Esophagus mucosa (tissue), 1 donor: ENCODE measurements around the gene PSMD5. TPM values are rescaled to one million over a fixed set of nuclear protein-coding genes. Genes with fewer than 3 reads are reported as not detected.

ENCODE experiments used
- ATAC-seq: fragments of 200-7000 bp; cut with Tn5 transposase; one replicate; pipeline ENCODE4 v1.9.1; 2020
- total RNA-seq: library from RNA; stranded (reverse); gene quantifications from one replicate; pipeline ENCODE4 v1.2.4, GENCODE V29; 2023
- donor health status: DM: yes; HTN: yes; CAD: no.

Gene PSMD5
- total RNA-seq = 45.2 TPM

DNA sequence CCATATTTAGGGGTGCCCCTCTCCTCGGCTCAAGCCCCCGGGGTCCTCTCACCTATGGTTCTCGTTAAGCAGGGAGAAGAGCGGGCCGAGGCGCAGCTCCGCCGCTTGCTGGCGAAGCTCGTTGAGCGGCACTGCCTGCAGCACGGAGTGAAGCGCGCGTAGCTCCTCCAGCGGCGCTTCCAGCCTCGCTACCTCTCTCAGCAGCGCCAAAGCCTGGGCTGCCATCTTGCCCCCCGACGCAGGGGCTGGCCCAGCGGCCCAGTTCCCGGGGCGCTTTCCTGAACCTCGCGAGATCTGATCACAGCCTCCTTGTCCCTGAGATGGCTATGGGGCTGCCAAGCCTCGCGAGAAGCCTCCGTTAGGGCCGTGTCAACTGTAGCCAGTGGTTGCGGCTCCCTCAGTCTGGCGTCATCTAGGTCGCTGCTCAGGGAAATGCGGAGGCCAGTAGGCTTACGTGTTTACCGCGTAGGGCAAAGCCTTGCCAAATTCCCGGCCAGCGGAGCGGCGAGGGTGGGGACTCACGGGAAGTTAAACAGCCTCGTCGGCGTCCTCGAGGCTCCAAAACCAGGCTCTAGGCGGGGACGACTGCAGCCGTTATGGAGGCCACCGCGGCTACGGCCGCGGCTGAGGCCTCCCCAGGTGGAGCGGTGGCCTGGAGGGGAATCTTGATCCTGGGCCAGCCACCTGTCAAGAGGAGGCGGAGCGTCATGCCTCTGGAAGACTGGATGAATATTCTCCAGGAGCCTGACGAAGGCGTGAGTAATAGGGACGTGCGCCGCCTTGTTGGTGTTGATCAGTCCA lies at the start of gene PSMD5:
Gene PSMD5 (minus strand): TSS at position 238 of the 801 bp plus-strand sequence. CDS start 13 bp downstream, at position 225.
- ATAC-seq = peak; percentile 99

DNA sequence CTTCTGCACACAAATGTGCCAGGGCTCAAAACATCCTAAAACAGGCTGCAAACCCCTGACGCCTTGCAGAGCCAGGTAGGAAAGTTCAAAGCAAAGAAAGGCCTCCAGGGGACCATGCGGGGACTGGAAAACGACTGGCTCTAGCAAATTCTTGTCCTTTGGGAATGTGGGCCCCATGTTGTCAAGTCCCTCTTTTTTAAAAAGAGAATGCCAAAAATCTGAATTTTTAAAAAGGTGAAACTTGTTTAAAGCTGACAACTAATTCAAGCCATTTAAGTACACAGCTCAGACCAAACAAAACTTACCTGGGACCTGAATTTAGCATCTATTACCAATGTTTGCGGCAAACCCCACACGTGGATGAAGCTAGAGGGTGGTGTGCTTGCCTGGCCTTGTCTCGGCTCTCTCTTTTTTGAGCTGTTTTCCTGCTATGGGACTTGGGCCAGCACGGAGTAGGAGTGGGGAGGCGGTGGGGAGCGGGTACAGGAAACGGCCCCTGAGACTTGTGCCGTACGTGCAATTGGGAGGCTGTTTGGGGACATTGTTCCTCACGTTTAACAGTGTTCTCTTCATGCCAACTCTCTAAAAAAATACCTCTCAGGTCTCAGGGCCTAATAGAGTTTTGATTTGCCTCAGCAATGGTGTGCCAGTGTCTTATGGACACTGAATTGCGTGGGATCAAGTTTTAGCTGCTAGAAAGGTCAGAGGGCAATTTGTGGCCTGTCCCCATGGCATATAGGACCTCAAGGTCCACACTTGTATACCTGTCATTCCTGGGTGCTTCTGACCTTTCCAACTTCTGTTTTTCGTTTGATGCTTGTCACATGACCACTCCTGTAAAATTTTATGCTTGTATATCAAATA lies 49.4 kb upstream of the PSMD5 start:
- ATAC-seq = no peak

GRCh38 chr9:120891245-120891883 lies 48.6 kb upstream of the PSMD5 start:
- no peak for ATAC-seq

GRCh38 chr9:120890320-120891244 lies 47.9 kb upstream of the PSMD5 start:
- no peak for ATAC-seq

DNA sequence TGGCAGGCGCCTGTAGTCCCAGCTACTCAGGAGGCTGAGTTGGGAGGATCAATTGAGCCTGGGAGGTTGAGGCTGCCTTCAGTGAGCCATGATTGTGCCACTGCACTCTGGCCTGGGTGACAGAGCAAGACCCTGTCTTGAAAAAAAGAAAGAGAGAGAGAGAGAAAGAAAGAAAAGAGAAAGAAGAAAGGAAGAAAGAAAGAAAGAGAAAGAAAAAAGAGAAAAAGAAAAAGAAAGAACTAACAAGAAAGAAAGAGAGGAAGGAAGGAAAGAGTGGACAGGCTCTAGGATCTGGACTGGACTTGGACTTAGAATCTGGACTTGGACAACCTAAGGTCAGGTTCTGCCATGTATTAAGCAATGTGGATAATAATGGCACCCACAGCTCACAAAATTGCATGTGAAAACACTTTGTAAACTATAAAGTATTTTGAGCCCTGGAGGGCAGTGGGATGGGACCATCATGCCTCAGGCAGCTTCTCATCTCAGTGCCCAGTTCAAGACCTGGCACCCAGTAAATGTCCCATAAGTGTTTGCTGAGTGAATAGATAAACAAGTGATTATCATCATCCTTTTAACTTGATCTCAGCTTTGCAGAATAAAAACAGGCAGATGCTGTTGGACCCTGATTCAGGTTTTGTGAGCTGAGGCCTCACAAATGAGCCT lies 47.0 kb upstream of the PSMD5 start:
- ATAC-seq = no peak

DNA sequence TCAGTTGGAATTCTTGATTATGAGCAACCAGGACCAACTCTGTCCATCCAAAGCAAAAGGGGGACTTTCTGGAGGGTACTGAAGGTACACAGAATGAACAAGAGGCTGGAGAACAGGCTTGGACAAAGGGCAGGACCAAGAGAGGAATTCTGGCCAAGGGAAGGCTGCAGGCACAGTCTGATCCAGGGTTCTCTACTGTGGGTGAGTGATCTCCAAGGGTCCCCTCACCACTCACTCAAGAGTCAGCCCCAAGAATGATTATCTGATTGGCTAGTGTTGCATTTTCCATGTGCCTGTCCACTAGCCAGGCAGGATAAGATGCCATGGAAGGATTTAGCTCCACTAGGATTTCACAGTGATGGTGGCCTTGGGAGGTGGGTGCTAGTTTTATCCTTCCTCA lies 45.9 kb upstream of the PSMD5 start:
- ATAC-seq = no peak

- ATAC-seq = no peak
Measured at GRCh38 chr9:120886490-120886967, 43.8 kb upstream of the PSMD5 start.

GRCh38 chr9:120885958-120886357 lies 43.2 kb upstream of the PSMD5 start:
- ATAC-seq = no peak

- no peak for ATAC-seq
Measured at GRCh38 chr9:120885457-120885856, 42.7 kb upstream of the PSMD5 start.

GRCh38 chr9:120883608-120883996 lies 40.9 kb upstream of the PSMD5 start:
- ATAC-seq = no peak

- ATAC-seq = no peak
Measured at GRCh38 chr9:120882935-120883607, 40.3 kb upstream of the PSMD5 start.

- ATAC-seq = no peak
Measured at GRCh38 chr9:120879446-120879845, 36.7 kb upstream of the PSMD5 start.

GRCh38 chr9:120878188-120879130 lies 35.7 kb upstream of the PSMD5 start:
- no peak for ATAC-seq

- ATAC-seq = peak; percentile 3
Measured at GRCh38 chr9:120877276-120878034, 34.7 kb upstream of the PSMD5 start.

DNA sequence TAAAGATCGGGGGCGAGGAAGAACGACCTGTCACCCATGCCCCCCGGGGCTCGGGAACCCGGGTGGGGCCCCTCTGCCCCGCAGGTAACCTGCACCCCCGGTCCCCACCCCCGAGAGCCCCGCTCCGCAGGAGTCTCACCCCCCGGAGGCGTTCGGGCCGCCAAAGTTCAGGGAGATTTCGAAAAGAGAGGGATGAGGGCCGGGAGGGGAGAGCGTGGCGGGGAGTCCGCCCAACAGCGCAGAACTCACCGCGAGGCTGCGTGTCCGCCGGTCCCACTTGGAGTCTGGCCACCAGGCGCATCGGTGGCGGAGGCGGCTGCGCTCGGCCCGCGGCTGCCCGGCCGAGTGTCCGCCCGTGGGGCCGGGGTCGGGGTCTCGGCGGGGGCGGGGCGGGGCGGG lies 34.1 kb upstream of the PSMD5 start, which contains the start of gene PHF19:
Gene PHF19 (minus strand): TSS at position 347 of the 399 bp plus-strand sequence. CDS start 2,447 bp downstream, outside the sequence.
- ATAC-seq = peak; percentile 24

DNA sequence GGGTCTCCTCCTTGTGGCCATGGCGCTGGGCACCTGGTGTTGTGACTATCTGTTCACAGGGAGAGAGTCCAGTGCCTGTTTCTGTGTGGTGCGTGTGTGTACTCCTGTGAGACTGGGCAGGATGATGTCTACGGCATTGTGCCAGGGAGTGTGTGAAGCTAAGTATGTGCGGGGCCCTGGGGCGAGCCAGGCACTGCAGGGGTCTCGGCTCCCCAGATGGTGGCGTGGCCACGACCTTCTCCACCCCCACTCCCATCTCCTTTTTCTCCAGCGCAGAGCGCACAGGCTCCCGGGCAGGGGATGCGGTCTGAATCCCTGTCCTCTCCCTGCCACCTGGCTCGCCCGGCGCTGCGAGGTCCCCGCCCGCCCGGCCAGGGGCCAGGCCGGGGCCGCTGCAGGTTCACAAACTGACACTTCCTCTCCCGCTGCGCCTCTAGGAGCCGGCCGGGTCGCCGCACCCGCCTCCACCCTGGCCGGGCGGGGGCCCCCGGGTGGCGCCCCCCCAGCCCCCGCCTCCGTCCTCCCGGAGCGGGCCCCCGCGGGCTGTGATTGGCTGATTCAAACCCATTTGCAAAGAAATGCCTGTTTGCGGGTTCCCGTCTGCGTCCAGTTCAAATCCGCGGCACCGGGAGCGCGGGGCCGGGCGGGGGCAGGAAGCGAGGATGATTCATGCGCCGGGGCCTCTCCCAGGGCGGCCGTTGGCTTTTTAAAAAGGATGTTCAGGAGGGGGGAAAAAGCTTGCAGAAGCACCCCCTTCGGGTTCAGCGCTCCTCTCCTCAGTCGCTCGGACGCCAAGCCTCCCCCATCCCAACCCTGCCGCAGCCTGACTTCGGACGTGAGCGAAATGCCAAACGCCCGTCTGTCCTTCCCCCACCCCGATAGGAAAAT lies 33.5 kb upstream of the PSMD5 start:
- ATAC-seq = peak; percentile 75

DNA sequence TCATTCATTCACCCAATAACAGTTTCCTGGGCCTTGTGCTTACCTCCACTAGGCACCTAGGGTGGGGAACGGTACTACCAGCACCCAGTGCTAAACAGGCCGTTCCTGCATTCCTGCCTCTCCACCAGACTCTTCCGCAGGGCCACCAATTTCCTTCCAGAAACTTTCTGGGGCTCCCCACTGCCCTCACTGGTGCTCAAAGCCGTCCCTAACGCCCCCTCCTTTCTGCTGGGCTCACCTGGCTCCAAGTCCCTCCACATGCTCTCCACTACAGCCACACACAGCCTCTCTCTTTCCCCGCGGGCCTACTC lies 32.9 kb upstream of the PSMD5 start:
- no peak for ATAC-seq

- no peak for ATAC-seq
Measured at GRCh38 chr9:120875195-120875565, 32.5 kb upstream of the PSMD5 start.
